Mesenchymal stem cell (in vitro differentiated cells and primary cell): Measurements from ENCODE around the gene TBL3.
A peak's percentile ranks its signal among the peaks of the same experiment; 100 is the strongest.

ENCODE experiments used
- DNase-seq: peaks from one replicate; pipeline ENCODE4 v3.0.0-alpha.2; 2013
- H2AFZ ChIP-seq: one replicate; pipeline ENCODE4 v1.6.1; 2013; ENCODE audit warnings: low read depth, mild to moderate bottlenecking, control low read depth, inconsistent platforms, low read length, moderate library complexity
- H2AK5ac ChIP-seq: 2 replicates; pipeline ENCODE4 v1.6.1; 2013; ENCODE audit warnings: low read length, moderate library complexity, mild to moderate bottlenecking, inconsistent platforms; ENCODE audit not compliant: severe bottlenecking
- H2BK120ac ChIP-seq: one replicate; pipeline ENCODE4 v1.6.1; 2013; ENCODE audit warnings: low read depth, mild to moderate bottlenecking, inconsistent platforms, low read length, moderate library complexity
- H2BK12ac ChIP-seq, 2 experiments: one replicate each; pipeline ENCODE4 v1.6.1; 2013; ENCODE audit warnings: inconsistent platforms in 2 of 2, low read length in 2 of 2, mild to moderate bottlenecking in 2 of 2, moderate library complexity in 2 of 2, control low read depth in 1 of 2
- H2BK15ac ChIP-seq: one replicate; pipeline ENCODE4 v1.6.1; 2013; ENCODE audit warnings: mild to moderate bottlenecking, low read depth, inconsistent platforms; ENCODE audit not compliant: poor library complexity, severe bottlenecking
- H2BK5ac ChIP-seq: 2 replicates; pipeline ENCODE4 v1.6.1; 2013; ENCODE audit warnings: low read depth, mild to moderate bottlenecking, low read length, control low read depth, inconsistent platforms; ENCODE audit not compliant: poor library complexity, severe bottlenecking
- H3K14ac ChIP-seq, 2 experiments: one replicate each; pipeline ENCODE4 v1.6.1; 2013; ENCODE audit warnings: inconsistent platforms in 2 of 2, low read length in 2 of 2, control low read depth in 1 of 2, mild to moderate bottlenecking in 1 of 2, moderate library complexity in 1 of 2
- H3K18ac ChIP-seq, 2 experiments: one replicate each; pipeline ENCODE4 v1.6.1; 2013; ENCODE audit warnings: inconsistent platforms in 2 of 2, low read length in 2 of 2, control low read depth in 1 of 2, low read depth in 1 of 2, mild to moderate bottlenecking in 1 of 2
- H3K23ac ChIP-seq, 2 experiments: one replicate each; pipeline ENCODE4 v1.6.1; 2013; ENCODE audit warnings: inconsistent platforms in 2 of 2, low read length in 2 of 2, mild to moderate bottlenecking in 2 of 2, moderate library complexity in 2 of 2, control low read depth in 1 of 2
- H3K27ac ChIP-seq: 2 replicates; pipeline ENCODE4 v1.5.1; 2013; ENCODE audit warnings: mild to moderate bottlenecking, moderate library complexity, low read length, control low read depth, inconsistent platforms; ENCODE audit not compliant: poor library complexity, severe bottlenecking
- H3K27me3 ChIP-seq, 2 experiments: 2 replicates each; pipeline versions ENCODE4 v1.6.1 to v1.7.0; 2013; ENCODE audit warnings: low read length in 2 of 2, mild to moderate bottlenecking in 2 of 2, moderate library complexity in 2 of 2, control low read depth in 1 of 2, inconsistent platforms in 1 of 2; ENCODE audit not compliant: control insufficient read depth in 1 of 2, insufficient read depth in 1 of 2
- H3K36me3 ChIP-seq, 2 experiments: 2 replicates each; pipeline versions ENCODE4 v1.6.1 to v1.7.0; 2013; ENCODE audit warnings: low read length in 2 of 2, control low read depth in 1 of 2, inconsistent platforms in 1 of 2, low read depth in 1 of 2, mild to moderate bottlenecking in 1 of 2; ENCODE audit not compliant: insufficient read depth in 2 of 2, control insufficient read depth in 1 of 2
- H3K4ac ChIP-seq, 2 experiments: one replicate each; pipeline ENCODE4 v1.6.1; 2013; ENCODE audit warnings: inconsistent platforms in 2 of 2, low read length in 2 of 2, mild to moderate bottlenecking in 2 of 2, moderate library complexity in 2 of 2, control low read depth in 1 of 2, low read depth in 1 of 2
- H3K4me1 ChIP-seq: 2 replicates; pipeline ENCODE4 v1.6.1; 2013; ENCODE audit warnings: low read depth, low read length, control low read depth; ENCODE audit not compliant: control insufficient read depth, insufficient read depth
- H3K4me2 ChIP-seq: 2 replicates; pipeline ENCODE4 v1.6.1; 2013; ENCODE audit warnings: low read length, mild to moderate bottlenecking, inconsistent platforms; ENCODE audit not compliant: poor library complexity, severe bottlenecking
- H3K4me3 ChIP-seq, 2 experiments: 2 replicates each; pipeline versions ENCODE4 v1.5.1 to v1.7.0; 2013; ENCODE audit warnings: low read length in 2 of 2, mild to moderate bottlenecking in 2 of 2, control low read depth in 1 of 2, low read depth in 1 of 2; ENCODE audit not compliant: insufficient read depth in 1 of 2
- H3K79me1 ChIP-seq: replicated peaks from 2 replicates; pipeline ENCODE4 v1.6.1; 2013; ENCODE audit warnings: mild to moderate bottlenecking, control low read depth, low read length, inconsistent platforms; ENCODE audit not compliant: poor library complexity, severe bottlenecking
- H3K9ac ChIP-seq: 2 replicates; pipeline ENCODE4 v1.7.0; 2013; ENCODE audit warnings: mild to moderate bottlenecking, low read length, moderate library complexity
- H3K9me3 ChIP-seq: 2 replicates; pipeline ENCODE4 v1.7.0; 2013; ENCODE audit warnings: mild to moderate bottlenecking, low read length; ENCODE audit not compliant: control insufficient read depth
- H4K8ac ChIP-seq: one replicate; pipeline ENCODE4 v1.6.1; 2013; ENCODE audit warnings: inconsistent platforms, mild to moderate bottlenecking, low read length, moderate library complexity
- H4K91ac ChIP-seq: one replicate; pipeline ENCODE4 v1.6.1; 2013; ENCODE audit warnings: mild to moderate bottlenecking, low read length, inconsistent platforms
- WGBS: methylation state at CpG from one replicate; pipeline ENCODE4 v1.1.7; 2013; ENCODE audit warnings: mixed read lengths; 5-methylcytosine and 5-hydroxymethylcytosine counted together

TBL3 gene

GRCh38 chr16:1991588-1991947 lies 19.7 kb downstream of the TBL3 start:
- Histone ChIP-seq H3K4me2 (peak overlapping the region; percentile 72), H2AK5ac (no peak overlapping the region), H3K27ac (no peak overlapping the region), H3K4ac (no peak overlapping the region), H2BK120ac (no peak overlapping the region), H3K18ac (peak overlapping the region; percentile 67 to 79), H2BK12ac (no peak overlapping the region), H4K91ac (peak overlapping the region; percentile 75), H3K9me3 (no peaks in the 10 kb centered on the region), H2BK15ac (no peak overlapping the region), H3K4me1 (peaks cover 40% of the 10 kb centered on the region), H3K14ac (peak overlapping the region in 1 of 2 experiments; percentile 44), H3K27me3 (peaks cover 27 to 34% of the 10 kb centered on the region in 2 experiments), H3K23ac (no peak overlapping the region), H3K4me3 (peak overlapping the region; percentile 39 to 71), H2BK5ac (no peak overlapping the region), H4K8ac (peak overlapping the region; percentile 88), H2AFZ (peak overlapping the region; percentile 56), H3K79me1 (peaks cover 5% of the 10 kb centered on the region), H3K9ac (peak overlapping the region; percentile 26), H3K36me3 (peaks cover 20 to 23% of the 10 kb centered on the region in 2 experiments)
- DNase-seq = no peak
- 30% methylated on average over 22 of the region's 22 CpGs for WGBS

- peaks cover 1% of the 10 kb centered on the region for H3K79me1 ChIP-seq
- H3K23ac ChIP-seq = peak overlapping the region in 1 of 2 experiments; percentile 3
- peaks cover 20 to 23% of the 10 kb centered on the region in 2 experiments for H3K36me3 ChIP-seq
- H4K91ac ChIP-seq = peak overlapping the region; percentile 85
- peak overlapping the region; percentile 73 for H2BK15ac ChIP-seq
- H3K27me3 ChIP-seq = peaks cover 27 to 34% of the 10 kb centered on the region in 2 experiments
- peak overlapping the region; percentile 67 to 79 for H3K18ac ChIP-seq
- no peak overlapping the region for H2BK120ac ChIP-seq
- H4K8ac ChIP-seq = peak overlapping the region; percentile 88
- no peaks in the 10 kb centered on the region for H3K9me3 ChIP-seq
- peak overlapping the region in 1 of 2 experiments; percentile 23 for H2BK12ac ChIP-seq
- H3K9ac ChIP-seq = peak overlapping the region; percentile 26
- peak overlapping the region in 1 of 2 experiments; percentile 44 for H3K14ac ChIP-seq
- peak overlapping the region in 1 of 2 experiments; percentile 29 for H3K4ac ChIP-seq
- H3K4me3 ChIP-seq = peak overlapping the region; percentile 39 to 71
- no peak overlapping the region for H2BK5ac ChIP-seq
- H3K4me1 ChIP-seq = peaks cover 41% of the 10 kb centered on the region
- H3K27ac ChIP-seq = no peak overlapping the region
- H3K4me2 ChIP-seq = peak overlapping the region; percentile 72
- H2AK5ac ChIP-seq = no peak overlapping the region
- DNase-seq = peak; percentile 87
- H2AFZ ChIP-seq = peak overlapping the region; percentile 56
- 6% methylated on average over 75 of the region's 96 CpGs for WGBS
Measured at GRCh38 chr16:1991948-1992703, 20.3 kb downstream of the TBL3 start.

GRCh38 chr16:1992704-1993317 lies 21.0 kb downstream of the TBL3 start:
- DNase-seq = no peak
- peak overlapping the region; percentile 8 for H2AFZ ChIP-seq
- peak overlapping the region; percentile 47 for H4K8ac ChIP-seq
- no peak overlapping the region for H3K27ac ChIP-seq
- 51% methylated on average over 48 of the region's 50 CpGs for WGBS
- peak overlapping the region in 1 of 2 experiments; percentile 23 for H2BK12ac ChIP-seq
- H3K36me3 ChIP-seq = peaks cover 23 to 26% of the 10 kb centered on the region in 2 experiments
- peak overlapping the region; percentile 65 for H2BK15ac ChIP-seq
- H2BK120ac ChIP-seq = no peak overlapping the region
- peak overlapping the region; percentile 62 to 65 for H3K18ac ChIP-seq
- no peak overlapping the region for H2AK5ac ChIP-seq
- H4K91ac ChIP-seq = peak overlapping the region; percentile 85
- peak overlapping the region in 1 of 2 experiments; percentile 3 for H3K23ac ChIP-seq
- H3K4me2 ChIP-seq = peak overlapping the region; percentile 31
- H3K4ac ChIP-seq = peak overlapping the region in 1 of 2 experiments; percentile 29
- H3K79me1 ChIP-seq = no peaks in the 10 kb centered on the region
- no peak overlapping the region for H2BK5ac ChIP-seq
- peaks cover 41% of the 10 kb centered on the region for H3K4me1 ChIP-seq
- peaks cover 27 to 34% of the 10 kb centered on the region in 2 experiments for H3K27me3 ChIP-seq
- H3K4me3 ChIP-seq = peak overlapping the region; percentile 5 to 33
- no peak overlapping the region for H3K14ac ChIP-seq
- no peak overlapping the region for H3K9ac ChIP-seq
- H3K9me3 ChIP-seq = no peaks in the 10 kb centered on the region

GRCh38 chr16:1993731-1994131 lies 21.9 kb downstream of the TBL3 start:
- no peak overlapping the region for H2AK5ac ChIP-seq
- no peak overlapping the region for H3K18ac ChIP-seq
- peak; percentile 30 for DNase-seq
- H3K4ac ChIP-seq = no peak overlapping the region
- H2BK5ac ChIP-seq = no peak overlapping the region
- H3K27ac ChIP-seq = no peak overlapping the region
- no peaks in the 10 kb centered on the region for H3K9me3 ChIP-seq
- H2AFZ ChIP-seq = no peak overlapping the region
- peaks cover 26 to 31% of the 10 kb centered on the region in 2 experiments for H3K36me3 ChIP-seq
- H2BK15ac ChIP-seq = no peak overlapping the region
- no peak overlapping the region for H3K4me2 ChIP-seq
- peaks cover 24 to 31% of the 10 kb centered on the region in 2 experiments for H3K27me3 ChIP-seq
- 91% methylated on average over 1 of the region's 2 CpGs for WGBS
- no peak overlapping the region for H4K91ac ChIP-seq
- peaks cover 41% of the 10 kb centered on the region for H3K4me1 ChIP-seq
- H4K8ac ChIP-seq = no peak overlapping the region
- H3K79me1 ChIP-seq = no peaks in the 10 kb centered on the region
- H3K14ac ChIP-seq = no peak overlapping the region
- H3K9ac ChIP-seq = no peak overlapping the region
- no peak overlapping the region for H3K4me3 ChIP-seq
- H2BK12ac ChIP-seq = no peak overlapping the region
- no peak overlapping the region for H2BK120ac ChIP-seq
- no peak overlapping the region for H3K23ac ChIP-seq
